ENCODE results near the gene SURF2. TPM values are rescaled to one million over a fixed set of nuclear protein-coding genes. Genes with fewer than 3 reads are reported as not detected.
"Not testable (repeated sequence)": the region's sequence is repeated elsewhere in the genome, so short reads cannot be mapped to it uniquely, and the experiment has no call there.

The SURF2 gene
- total RNA-seq, 1 donor from 2014 or later: 21.2 TPM

- intact Hi-C loops (cut with micrococcal nuclease): loop anchor here (10.0 kb wide), 2 partner anchors 690 to 970 kb away; partner anchors contain the start of genes BRD3 and TTF1
Measured at GRCh38 chr9:133375116-133375723, 18.9 kb downstream of the SURF2 start.

GRCh38 chr9:133375724-133376654 lies 19.6 kb downstream of the SURF2 start, which contains the start of the genes STKLD1 and SURF4:
STKLD1 (plus strand) TSS chr9:133376366; CDS start chr9:133376474, 108 bp downstream.
SURF4 (minus strand) TSS chr9:133376060; CDS start chr9:133375969, 91 bp downstream.
- intact Hi-C loops (cut with micrococcal nuclease): loop anchor here (1.0 to 10.0 kb wide), 9 partner anchors 20 to 971 kb away; partner anchors contain the start of genes BRD3, CACFD1, MED22 and REXO4

GRCh38 chr9:133377280-133377679 lies 20.9 kb downstream of the SURF2 start:
- intact Hi-C loops (cut with micrococcal nuclease): loop anchor here (10.0 kb wide), 2 partner anchors 688 to 972 kb away; partner anchors contain the start of genes BRD3 and TTF1

GRCh38 chr9:133377721-133378216 lies 21.4 kb downstream of the SURF2 start:
- intact Hi-C loops (cut with micrococcal nuclease): loop anchor here (10.0 kb wide), 2 partner anchors 687 to 973 kb away; partner anchors contain the start of genes BRD3 and TTF1

- intact Hi-C loops (cut with micrococcal nuclease): loop anchor here (10.0 kb wide), 2 partner anchors 686 to 974 kb away; partner anchors contain the start of genes BRD3 and TTF1
Measured at GRCh38 chr9:133378408-133378962, 22.1 kb downstream of the SURF2 start.

GRCh38 chr9:133379153-133380086 lies 23.1 kb downstream of the SURF2 start:
- intact Hi-C loops (cut with micrococcal nuclease): loop anchor here (10.0 kb wide), 2 partner anchors 685 to 975 kb away; partner anchors contain the start of genes BRD3 and TTF1

GRCh38 chr9:133380734-133381133 lies 24.4 kb downstream of the SURF2 start:
- intact Hi-C loops (cut with micrococcal nuclease): no loop called here

GRCh38 chr9:133382507-133383141 lies 26.3 kb downstream of the SURF2 start:
- intact Hi-C loops (cut with micrococcal nuclease): no loop called here

GRCh38 chr9:133383438-133383837 lies 27.1 kb downstream of the SURF2 start:
- intact Hi-C loops (cut with micrococcal nuclease): no loop called here

- intact Hi-C loops (cut with micrococcal nuclease): no loop called here
Measured at GRCh38 chr9:133384736-133385321, 28.5 kb downstream of the SURF2 start.

- intact Hi-C loops (cut with micrococcal nuclease): no loop called here
Measured at GRCh38 chr9:133385452-133385851, 29.1 kb downstream of the SURF2 start.

- intact Hi-C loops (cut with micrococcal nuclease): no loop called here
Measured at GRCh38 chr9:133386338-133386737, 30.0 kb downstream of the SURF2 start.

GRCh38 chr9:133387680-133388079 lies 31.3 kb downstream of the SURF2 start:
- intact Hi-C loops (cut with micrococcal nuclease): no loop called here

- intact Hi-C loops (cut with micrococcal nuclease): no loop called here
Measured at GRCh38 chr9:133389025-133389557, 32.7 kb downstream of the SURF2 start.

GRCh38 chr9:133389562-133389961 lies 33.2 kb downstream of the SURF2 start:
- intact Hi-C loops (cut with micrococcal nuclease): no loop called here

GRCh38 chr9:133390713-133391112 lies 34.4 kb downstream of the SURF2 start:
- intact Hi-C loops (cut with micrococcal nuclease): no loop called here

GRCh38 chr9:133391449-133391848 lies 35.1 kb downstream of the SURF2 start:
- intact Hi-C loops (cut with micrococcal nuclease): not testable (repeated sequence)

GRCh38 chr9:133392308-133392707 lies 36.0 kb downstream of the SURF2 start:
- intact Hi-C loops (cut with micrococcal nuclease): not testable (repeated sequence)

GRCh38 chr9:133393399-133393798 lies 37.0 kb downstream of the SURF2 start:
- intact Hi-C loops (cut with micrococcal nuclease): no loop called here

Measured in T-helper 1 cell treated with Interleukin-12 subunit alpha and Interleukin-12 subunit beta and Interleukin-4 antibody, amounts not matched to agents 30 ng/mL and 1 ng/mL, for 36 hours (primary cell).